Esophagus squamous epithelium (tissue), 4 donors: ENCODE data around the gene UBE2J1.

Experiments
- POLR2A ChIP-seq, 4 donors: fragments of 450-650 bp; IDR thresholded peaks; one replicate each; pipeline ENCODE4 v1.6.1; 2017; ENCODE audit warnings: antibody characterized with exemption in 4 of 4, mild to moderate bottlenecking in 4 of 4, moderate library complexity in 3 of 4
- TF ChIP-seq, protein P1 (sequence below), 6 experiments: fragments of 450-650 bp in 4 of 6; fragments of 200-600 bp in 2 of 6; sonication (generic) in 2 of 6; IDR thresholded peaks; one replicate each; pipeline ENCODE4 v1.5.1; 2016 to 2019; ENCODE audit warnings: antibody characterized with exemption in 6 of 6, mild to moderate bottlenecking in 4 of 6, moderate library complexity in 4 of 6

DNA sequence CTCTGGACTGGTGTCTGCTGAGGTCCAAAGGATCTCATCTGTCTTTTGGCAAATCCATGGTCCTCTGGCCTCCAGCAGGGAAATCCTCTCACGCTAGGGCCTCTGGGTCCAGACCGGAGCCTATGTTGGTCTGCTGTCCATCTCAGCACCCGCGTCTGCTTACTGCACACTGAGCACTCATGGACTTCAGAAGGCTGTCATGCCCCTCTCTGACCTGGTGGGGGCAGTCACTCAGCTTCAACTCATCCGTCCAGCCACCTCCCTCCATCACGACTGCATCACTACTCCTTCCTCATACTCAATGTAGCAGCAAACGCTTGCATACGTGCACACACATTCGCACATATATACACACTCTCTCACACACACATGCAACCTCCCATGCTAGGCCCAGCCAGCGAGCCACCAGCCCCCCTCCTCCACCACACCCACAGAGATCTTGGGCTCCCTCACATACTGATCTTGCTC is 70.7 kb downstream of the UBE2J1 start:
- TF ChIP-seq, protein P1, sequence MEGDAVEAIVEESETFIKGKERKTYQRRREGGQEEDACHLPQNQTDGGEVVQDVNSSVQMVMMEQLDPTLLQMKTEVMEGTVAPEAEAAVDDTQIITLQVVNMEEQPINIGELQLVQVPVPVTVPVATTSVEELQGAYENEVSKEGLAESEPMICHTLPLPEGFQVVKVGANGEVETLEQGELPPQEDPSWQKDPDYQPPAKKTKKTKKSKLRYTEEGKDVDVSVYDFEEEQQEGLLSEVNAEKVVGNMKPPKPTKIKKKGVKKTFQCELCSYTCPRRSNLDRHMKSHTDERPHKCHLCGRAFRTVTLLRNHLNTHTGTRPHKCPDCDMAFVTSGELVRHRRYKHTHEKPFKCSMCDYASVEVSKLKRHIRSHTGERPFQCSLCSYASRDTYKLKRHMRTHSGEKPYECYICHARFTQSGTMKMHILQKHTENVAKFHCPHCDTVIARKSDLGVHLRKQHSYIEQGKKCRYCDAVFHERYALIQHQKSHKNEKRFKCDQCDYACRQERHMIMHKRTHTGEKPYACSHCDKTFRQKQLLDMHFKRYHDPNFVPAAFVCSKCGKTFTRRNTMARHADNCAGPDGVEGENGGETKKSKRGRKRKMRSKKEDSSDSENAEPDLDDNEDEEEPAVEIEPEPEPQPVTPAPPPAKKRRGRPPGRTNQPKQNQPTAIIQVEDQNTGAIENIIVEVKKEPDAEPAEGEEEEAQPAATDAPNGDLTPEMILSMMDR (IDR thresholded peaks at IDR 0.05): peak in 5 of 6 experiments; percentile 8 to 55 (median 26)
- no peak for TF ChIP-seq POLR2A (IDR thresholded peaks at IDR 0.05)
